ENCODE results near the gene SATL1. TPM values are rescaled to one million over a fixed set of nuclear protein-coding genes. Genes with fewer than 3 reads are reported as not detected.
A peak's percentile ranks its signal among the peaks of the same experiment; 100 is the strongest.

Gene SATL1
- total RNA-seq, 2 experiments from 2014 or later: not detected

- H3K36me3 Mint-ChIP-seq (ENCODE audit: low read depth): no peaks in the 10 kb centered on the region
- H3K4me3 Mint-ChIP-seq: no peak overlapping the region
- CTCF ChIA-PET: no interaction called here
- H3K27me3 Mint-ChIP-seq (ENCODE audit: low read depth): no peaks in the 10 kb centered on the region
- no peaks in the 10 kb centered on the region for H3K4me1 Mint-ChIP-seq (ENCODE audit: low read depth)
- H3K27ac Mint-ChIP-seq: no peak overlapping the region
- no peaks in the 10 kb centered on the region for H3K9me3 Mint-ChIP-seq
- intact Hi-C loops (cut with micrococcal nuclease): no loop called here
- no peak for DNase-seq
Observed at GRCh38 chrX:85140964-85141363, 102.6 kb downstream of the SATL1 start.

GRCh38 chrX:85139422-85139821 lies 104.2 kb downstream of the SATL1 start:
- H3K27ac Mint-ChIP-seq: no peak overlapping the region
- no peaks in the 10 kb centered on the region for H3K4me1 Mint-ChIP-seq (ENCODE audit: low read depth)
- H3K9me3 Mint-ChIP-seq: no peaks in the 10 kb centered on the region
- H3K4me3 Mint-ChIP-seq: no peak overlapping the region
- DNase-seq: no peak
- H3K36me3 Mint-ChIP-seq (ENCODE audit: low read depth): no peaks in the 10 kb centered on the region
- H3K27me3 Mint-ChIP-seq (ENCODE audit: low read depth): no peaks in the 10 kb centered on the region
- intact Hi-C loops (cut with micrococcal nuclease): no loop called here
- CTCF ChIA-PET: no interaction called here

DNA sequence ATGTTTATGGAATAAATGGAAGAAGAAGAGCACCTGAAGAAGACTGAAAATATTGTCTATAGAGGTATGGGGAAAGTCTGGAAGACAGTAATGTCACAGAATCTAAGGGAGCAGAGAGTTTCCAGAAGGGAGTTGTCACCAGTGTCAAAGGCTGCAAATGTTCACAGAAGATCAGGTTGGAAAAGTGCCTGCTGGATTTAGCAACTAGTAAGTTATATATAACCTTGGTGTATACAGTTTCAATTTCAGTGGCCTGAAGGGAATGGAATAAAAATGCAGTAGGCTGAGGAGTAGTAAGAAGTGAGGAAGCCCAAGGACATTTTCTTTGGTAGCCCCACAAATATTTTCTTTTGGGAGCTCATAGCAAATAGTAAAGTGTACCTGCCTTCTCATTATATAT lies 107.2 kb downstream of the SATL1 start:
- Mint-ChIP-seq H3K27ac (no peak overlapping the region), H3K36me3 (ENCODE audit: low read depth) (no peaks in the 10 kb centered on the region), H3K27me3 (ENCODE audit: low read depth) (no peaks in the 10 kb centered on the region), H3K4me1 (ENCODE audit: low read depth) (no peaks in the 10 kb centered on the region), H3K4me3 (no peak overlapping the region), H3K9me3 (peaks cover 1% of the 10 kb centered on the region)
- CTCF ChIA-PET: no interaction called here
- no peak for DNase-seq
- intact Hi-C loops (cut with micrococcal nuclease): no loop called here

DNA sequence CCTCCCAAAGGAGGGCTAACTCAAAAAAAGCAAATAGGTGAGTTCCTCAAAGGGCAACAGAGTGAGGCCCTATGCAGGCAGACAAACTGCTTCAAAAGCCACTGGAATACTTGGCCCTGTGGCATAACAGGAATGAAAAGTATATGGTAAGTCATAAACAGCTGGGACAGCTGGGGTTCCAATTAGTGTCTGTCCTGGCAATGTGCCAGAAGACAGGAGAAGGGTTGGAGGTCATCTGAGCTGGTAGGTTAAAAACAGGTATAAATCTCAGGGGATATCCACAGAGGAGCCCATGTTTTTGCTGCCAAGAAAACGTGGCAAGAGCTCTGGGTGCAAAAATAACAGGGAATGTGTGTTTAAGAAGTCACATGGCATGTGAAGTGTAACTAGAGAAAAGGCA lies 128.3 kb downstream of the SATL1 start:
- H3K4me1 Mint-ChIP-seq (ENCODE audit: low read depth): no peaks in the 10 kb centered on the region

GRCh38 chrX:85114776-85115175 lies 128.8 kb downstream of the SATL1 start:
- intact Hi-C loops (cut with micrococcal nuclease): no loop called here
- Mint-ChIP-seq H3K4me3 (no peak overlapping the region), H3K4me1 (ENCODE audit: low read depth) (no peaks in the 10 kb centered on the region), H3K27me3 (ENCODE audit: low read depth) (no peaks in the 10 kb centered on the region), H3K9me3 (no peaks in the 10 kb centered on the region), H3K36me3 (ENCODE audit: low read depth) (no peaks in the 10 kb centered on the region), H3K27ac (no peak overlapping the region)
- no peak for DNase-seq
- CTCF ChIA-PET: no interaction called here

More for the DNA sequence above, 128.3 kb downstream of the SATL1 start:
- no peaks in the 10 kb centered on the region for H3K36me3 Mint-ChIP-seq (ENCODE audit: low read depth)
- CTCF ChIA-PET: no interaction called here
- intact Hi-C loops (cut with micrococcal nuclease): no loop called here
- no peaks in the 10 kb centered on the region for H3K9me3 Mint-ChIP-seq
- H3K27ac Mint-ChIP-seq: no peak overlapping the region
- H3K27me3 Mint-ChIP-seq (ENCODE audit: low read depth): no peaks in the 10 kb centered on the region
- DNase-seq: no peak
- no peak overlapping the region for H3K4me3 Mint-ChIP-seq

GRCh38 chrX:85114171-85114570 lies 129.4 kb downstream of the SATL1 start:
- no peak overlapping the region for H3K4me3 Mint-ChIP-seq
- CTCF ChIA-PET: no interaction called here
- H3K9me3 Mint-ChIP-seq: no peaks in the 10 kb centered on the region
- no peaks in the 10 kb centered on the region for H3K36me3 Mint-ChIP-seq (ENCODE audit: low read depth)
- H3K27ac Mint-ChIP-seq: no peak overlapping the region
- intact Hi-C loops (cut with micrococcal nuclease): no loop called here
- DNase-seq: no peak
- H3K27me3 Mint-ChIP-seq (ENCODE audit: low read depth): no peaks in the 10 kb centered on the region
- no peaks in the 10 kb centered on the region for H3K4me1 Mint-ChIP-seq (ENCODE audit: low read depth)

DNA sequence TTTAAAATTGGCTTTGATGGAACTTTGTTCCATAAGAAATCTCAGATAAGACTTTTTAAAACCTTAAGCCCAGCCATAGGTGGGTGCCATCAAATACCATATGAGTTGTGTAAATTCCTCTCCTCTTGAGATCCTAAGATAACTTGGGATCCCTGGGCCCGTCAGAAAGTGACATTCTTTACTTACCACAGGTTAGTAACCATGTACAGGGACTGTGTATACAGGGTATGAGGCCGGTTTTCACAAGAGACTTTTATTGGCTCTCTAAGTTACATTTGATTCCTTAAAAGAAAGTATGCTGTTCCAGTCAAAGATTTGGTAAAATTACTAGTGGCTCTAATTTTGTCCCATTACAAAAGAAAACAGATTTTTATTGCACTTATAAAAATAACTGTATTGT lies 129.8 kb downstream of the SATL1 start:
- CTCF ChIA-PET: no interaction called here
- H3K27me3 Mint-ChIP-seq (ENCODE audit: low read depth): no peaks in the 10 kb centered on the region
- no peak overlapping the region for H3K27ac Mint-ChIP-seq
- H3K9me3 Mint-ChIP-seq: no peaks in the 10 kb centered on the region
- intact Hi-C loops (cut with micrococcal nuclease): no loop called here
- H3K4me1 Mint-ChIP-seq (ENCODE audit: low read depth): no peaks in the 10 kb centered on the region
- H3K36me3 Mint-ChIP-seq (ENCODE audit: low read depth): no peaks in the 10 kb centered on the region
- no peak for DNase-seq
- H3K4me3 Mint-ChIP-seq: no peak overlapping the region

DNA sequence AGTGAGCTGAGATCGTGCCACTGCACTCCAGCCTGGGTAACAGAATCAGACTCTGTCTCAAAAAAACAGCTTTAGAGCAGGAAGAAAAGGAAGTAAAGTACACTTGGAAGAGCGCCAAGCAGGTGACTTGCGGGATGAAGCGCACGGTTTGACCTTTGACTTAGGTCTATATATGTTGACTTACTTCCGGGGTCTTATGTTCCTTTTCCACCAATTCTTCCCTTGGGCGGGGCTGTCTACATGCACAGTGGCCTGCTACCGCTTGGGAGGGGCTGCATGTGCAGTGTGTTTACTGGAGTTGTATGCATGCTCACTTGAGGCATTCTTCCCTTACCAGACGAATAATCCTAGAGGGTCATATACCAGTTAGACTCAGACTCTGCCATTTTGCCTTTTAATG lies 131.3 kb downstream of the SATL1 start:
- no peak overlapping the region for H3K4me3 Mint-ChIP-seq
- H3K27me3 Mint-ChIP-seq (ENCODE audit: low read depth): no peaks in the 10 kb centered on the region
- no peaks in the 10 kb centered on the region for H3K9me3 Mint-ChIP-seq
- H3K27ac Mint-ChIP-seq: no peak overlapping the region
- intact Hi-C loops (cut with micrococcal nuclease): no loop called here
- DNase-seq: no peak
- no peaks in the 10 kb centered on the region for H3K36me3 Mint-ChIP-seq (ENCODE audit: low read depth)
- H3K4me1 Mint-ChIP-seq (ENCODE audit: low read depth): no peaks in the 10 kb centered on the region
- CTCF ChIA-PET: interaction anchor here (2.3 kb wide), 1 partner anchor 430 kb away, joined by 6 read pairs; no protein-coding TSS in a partner anchor

DNA sequence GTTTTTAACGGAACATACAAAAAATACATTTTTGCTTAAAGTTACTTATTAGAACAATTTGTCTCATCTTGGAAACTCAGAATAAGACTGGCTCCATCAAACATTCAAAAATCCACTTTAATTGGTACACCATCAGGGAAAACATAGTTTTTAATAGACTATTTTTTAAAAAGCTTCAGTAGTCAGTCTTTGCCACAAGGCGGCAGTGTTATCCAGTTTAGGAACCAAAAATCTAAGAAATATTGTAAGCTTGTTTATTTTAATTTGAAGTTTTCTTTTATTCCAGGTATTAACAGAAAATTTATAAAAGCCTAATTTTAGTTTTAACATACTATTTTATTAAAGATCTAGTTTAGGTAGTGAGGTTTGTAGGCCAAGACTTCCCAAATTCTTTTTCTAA lies 132.2 kb downstream of the SATL1 start:
- H3K36me3 Mint-ChIP-seq (ENCODE audit: low read depth): no peaks in the 10 kb centered on the region
- peak; percentile 16 for DNase-seq
- no peaks in the 10 kb centered on the region for H3K4me1 Mint-ChIP-seq (ENCODE audit: low read depth)
- no peaks in the 10 kb centered on the region for H3K9me3 Mint-ChIP-seq
- CTCF ChIA-PET: interaction anchor here (0.7 to 2.3 kb wide), 3 partner anchors 28 to 1578 kb away, joined by 3 to 6 read pairs (median 3); no protein-coding TSS in a partner anchor
- intact Hi-C loops (cut with micrococcal nuclease): loop anchor here (1.0 to 2.0 kb wide), 2 partner anchors 27 to 433 kb away; no protein-coding TSS in a partner anchor
- no peak overlapping the region for H3K27ac Mint-ChIP-seq
- H3K4me3 Mint-ChIP-seq: no peak overlapping the region
- H3K27me3 Mint-ChIP-seq (ENCODE audit: low read depth): no peaks in the 10 kb centered on the region

- Mint-ChIP-seq H3K4me3 (no peak overlapping the region), H3K4me1 (ENCODE audit: low read depth) (no peaks in the 10 kb centered on the region), H3K27me3 (ENCODE audit: low read depth) (no peaks in the 10 kb centered on the region), H3K9me3 (no peaks in the 10 kb centered on the region), H3K36me3 (ENCODE audit: low read depth) (no peaks in the 10 kb centered on the region), H3K27ac (no peak overlapping the region)
- intact Hi-C loops (cut with micrococcal nuclease): no loop called here
- CTCF ChIA-PET: interaction anchor here (1.2 kb wide), 1 partner anchor 16 kb away, joined by 3 read pairs; no protein-coding TSS in a partner anchor
- peak; percentile 4 for DNase-seq
Observed at GRCh38 chrX:85109235-85109634, 134.3 kb downstream of the SATL1 start.

GRCh38 chrX:85108165-85108564 lies 135.4 kb downstream of the SATL1 start:
- CTCF ChIA-PET: no interaction called here
- Mint-ChIP-seq H3K36me3 (ENCODE audit: low read depth) (no peaks in the 10 kb centered on the region), H3K4me3 (no peak overlapping the region), H3K27ac (no peak overlapping the region), H3K9me3 (no peaks in the 10 kb centered on the region), H3K27me3 (ENCODE audit: low read depth) (no peaks in the 10 kb centered on the region), H3K4me1 (ENCODE audit: low read depth) (no peaks in the 10 kb centered on the region)
- DNase-seq: no peak
- intact Hi-C loops (cut with micrococcal nuclease): no loop called here

DNA sequence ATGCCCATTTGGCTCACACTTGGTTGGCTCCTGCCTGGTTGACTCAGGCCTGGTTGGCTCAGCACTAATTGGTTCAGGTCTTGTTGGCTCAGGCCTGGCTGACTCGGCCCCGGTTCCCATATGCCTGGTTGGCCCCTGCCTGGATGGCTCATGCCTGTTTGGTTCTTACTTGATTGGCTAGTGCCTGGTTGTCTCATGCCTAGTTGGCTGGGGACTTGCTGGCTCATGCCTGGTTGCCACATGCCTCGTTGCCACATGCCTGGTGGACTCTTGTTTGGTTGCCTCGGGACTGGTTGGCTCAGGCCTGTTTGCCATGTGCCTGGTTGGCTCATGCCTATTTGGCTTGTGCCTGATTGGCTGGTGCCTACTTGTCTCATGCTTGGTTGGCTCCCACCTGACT lies 136.2 kb downstream of the SATL1 start:
- no peaks in the 10 kb centered on the region for H3K4me1 Mint-ChIP-seq (ENCODE audit: low read depth)
- no peak overlapping the region for H3K27ac Mint-ChIP-seq
- no peaks in the 10 kb centered on the region for H3K36me3 Mint-ChIP-seq (ENCODE audit: low read depth)
- no peaks in the 10 kb centered on the region for H3K9me3 Mint-ChIP-seq
- no peaks in the 10 kb centered on the region for H3K27me3 Mint-ChIP-seq (ENCODE audit: low read depth)
- DNase-seq: no peak
- CTCF ChIA-PET: no interaction called here
- no peak overlapping the region for H3K4me3 Mint-ChIP-seq
- intact Hi-C loops (cut with micrococcal nuclease): no loop called here

DNA sequence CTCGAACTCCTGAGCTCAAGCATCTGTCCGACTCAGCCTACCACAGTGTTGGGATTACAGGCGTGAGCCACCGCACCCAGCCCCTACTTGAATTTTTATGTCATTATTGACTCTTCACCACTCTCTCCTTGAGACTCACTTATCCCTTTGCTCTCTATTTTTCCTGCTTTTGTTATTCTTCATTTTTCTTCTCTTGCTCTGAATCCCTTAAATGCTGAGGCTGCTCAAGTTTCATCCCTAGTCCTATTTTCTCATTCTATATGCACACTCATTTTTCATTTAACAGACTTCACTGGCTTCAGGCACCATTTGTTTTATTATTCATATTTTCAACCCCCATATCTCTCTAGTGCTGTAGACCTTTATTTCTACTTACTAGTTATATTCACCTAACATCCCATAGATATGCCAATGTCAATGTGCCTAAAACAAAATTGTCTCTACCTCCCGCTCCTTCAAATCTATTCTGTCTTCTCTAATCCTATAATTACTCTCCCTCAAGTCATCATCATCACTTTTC lies 154.2 kb downstream of the SATL1 start:
- no peak for DNase-seq
- H3K36me3 Mint-ChIP-seq (ENCODE audit: low read depth): peaks cover 30% of the 10 kb centered on the region
- intact Hi-C loops (cut with micrococcal nuclease): no loop called here
- no peaks in the 10 kb centered on the region for H3K9me3 Mint-ChIP-seq
- no peaks in the 10 kb centered on the region for H3K27me3 Mint-ChIP-seq (ENCODE audit: low read depth)
- H3K4me1 Mint-ChIP-seq (ENCODE audit: low read depth): no peaks in the 10 kb centered on the region
- CTCF ChIA-PET: no interaction called here
- H3K4me3 Mint-ChIP-seq: no peak overlapping the region
- H3K27ac Mint-ChIP-seq: no peak overlapping the region
